Measurements from ENCODE around the gene CDK5R2.
A peak's percentile ranks its signal among the peaks of the same experiment; 100 is the strongest.

Gene CDK5R2

GRCh38 chr2:218962859-218963492, 3.5 kb downstream of the CDK5R2 start:
- DNase-seq: peak; percentile 93

GRCh38 chr2:218963601-218964000, 4.1 kb downstream of the CDK5R2 start:
- DNase-seq: no peak

DNA sequence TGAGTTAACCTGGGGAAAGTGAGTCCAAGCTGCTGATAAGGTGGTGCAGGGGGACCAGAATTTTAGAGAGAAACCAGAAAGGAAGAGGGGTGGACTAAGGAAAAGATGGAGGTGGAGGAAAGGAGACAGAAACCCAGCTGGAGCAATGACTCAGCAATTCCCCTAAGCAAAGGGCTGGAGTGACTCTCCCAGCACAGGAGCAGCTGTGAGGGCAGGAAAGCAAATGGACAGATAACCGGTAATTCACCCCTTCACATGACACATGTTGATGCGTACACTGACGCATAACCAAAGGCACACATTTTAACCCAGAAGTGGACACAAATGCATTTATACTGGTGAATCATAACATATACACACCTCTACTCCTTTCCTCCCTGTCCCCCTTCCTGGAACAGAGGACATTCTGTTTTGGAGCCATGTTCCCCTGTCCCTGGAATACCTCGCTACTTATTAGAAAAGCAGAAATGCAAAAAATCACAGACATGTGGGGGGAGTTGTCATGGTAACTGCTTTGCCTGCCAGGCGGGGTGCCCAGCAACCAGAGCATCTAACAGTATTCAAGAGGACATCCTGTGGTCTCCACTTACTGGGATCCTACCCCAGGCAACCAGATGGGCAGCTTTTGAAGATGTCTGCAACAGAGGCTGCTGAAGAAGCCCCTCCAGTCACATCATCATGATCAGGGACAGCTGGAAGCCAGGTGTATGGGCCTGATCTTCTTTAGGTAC, 4.7 kb downstream of the CDK5R2 start:
- no peak for DNase-seq

- no peak for DNase-seq
These were observed 11.4 kb downstream of the CDK5R2 start for GRCh38 chr2:218970894-218971293.

- no peak for DNase-seq
These were observed 15.8 kb downstream of the CDK5R2 start for GRCh38 chr2:218975060-218975777.

GRCh38 chr2:218979846-218980734, 20.6 kb downstream of the CDK5R2 start:
- DNase-seq: peak; percentile 57

GRCh38 chr2:218980735-218981389, 21.4 kb downstream of the CDK5R2 start:
- DNase-seq: no peak

DNA sequence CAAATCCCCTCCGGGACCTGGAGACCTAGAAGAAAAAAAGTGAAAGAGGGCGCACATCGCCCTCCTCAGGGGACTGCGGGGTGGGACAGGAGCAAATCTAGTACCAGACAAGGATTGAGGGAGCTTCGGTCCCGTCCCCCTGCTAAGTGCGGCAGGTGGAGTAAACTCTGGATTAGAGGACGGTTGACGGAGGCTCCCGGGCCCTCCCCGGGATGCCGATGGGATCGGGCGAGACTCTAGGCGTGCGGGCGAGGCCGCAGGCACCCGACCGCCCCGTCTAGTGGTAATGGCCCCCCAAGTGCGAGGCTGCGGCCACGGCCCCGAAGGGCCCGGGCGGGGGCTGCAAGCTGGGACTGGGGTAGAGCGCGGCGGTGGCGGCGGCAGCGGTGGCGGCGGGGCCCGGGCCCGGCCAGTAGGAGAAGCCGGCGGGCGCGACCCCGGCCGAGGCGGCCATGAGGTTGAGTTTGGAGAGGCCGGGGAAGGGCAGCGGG, 22.0 kb downstream of the CDK5R2 start:
- no peak for DNase-seq

DNA sequence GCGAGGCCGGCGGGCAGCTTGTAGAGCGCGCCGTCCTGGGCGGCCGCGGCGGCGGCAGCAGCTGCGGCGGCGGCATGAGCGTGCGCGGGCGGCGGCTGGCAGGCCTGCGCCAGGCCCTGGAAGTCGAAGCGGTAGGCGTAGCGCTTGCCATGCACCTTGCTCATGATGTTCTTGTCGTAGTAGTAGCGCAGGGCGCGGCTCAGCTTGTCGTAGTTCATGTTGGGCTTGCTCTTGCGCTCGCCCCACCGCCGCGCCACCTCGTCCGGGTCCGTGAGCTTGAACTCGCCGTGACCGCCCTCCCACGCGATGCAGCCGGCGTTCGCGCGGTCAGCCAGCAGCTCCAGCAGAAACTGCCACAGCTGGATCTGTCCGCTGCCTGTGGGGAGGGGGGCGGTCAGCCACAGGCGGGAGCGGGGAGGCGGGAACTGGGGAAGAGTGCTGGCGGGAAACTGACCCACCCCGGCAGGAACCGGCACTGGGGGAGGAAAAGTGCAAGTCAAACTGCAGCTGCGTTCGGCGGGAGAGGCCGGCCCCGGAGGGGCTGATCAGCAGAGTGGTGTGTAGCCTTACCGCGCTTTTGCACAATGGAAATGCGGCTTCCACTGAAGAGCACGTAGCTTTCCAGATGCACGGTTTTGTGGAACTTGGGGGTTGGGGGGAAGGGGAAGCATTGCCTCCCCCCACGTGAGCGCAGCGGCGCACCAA, 22.6 kb downstream of the CDK5R2 start:
- no peak for DNase-seq

- DNase-seq: no peak
These were observed 23.3 kb downstream of the CDK5R2 start for GRCh38 chr2:218982586-218983262.

- DNase-seq: no peak
These were observed 23.9 kb downstream of the CDK5R2 start for GRCh38 chr2:218983263-218983933.

GRCh38 chr2:218983934-218984238, 24.4 kb downstream of the CDK5R2 start:
- DNase-seq: no peak

DNA sequence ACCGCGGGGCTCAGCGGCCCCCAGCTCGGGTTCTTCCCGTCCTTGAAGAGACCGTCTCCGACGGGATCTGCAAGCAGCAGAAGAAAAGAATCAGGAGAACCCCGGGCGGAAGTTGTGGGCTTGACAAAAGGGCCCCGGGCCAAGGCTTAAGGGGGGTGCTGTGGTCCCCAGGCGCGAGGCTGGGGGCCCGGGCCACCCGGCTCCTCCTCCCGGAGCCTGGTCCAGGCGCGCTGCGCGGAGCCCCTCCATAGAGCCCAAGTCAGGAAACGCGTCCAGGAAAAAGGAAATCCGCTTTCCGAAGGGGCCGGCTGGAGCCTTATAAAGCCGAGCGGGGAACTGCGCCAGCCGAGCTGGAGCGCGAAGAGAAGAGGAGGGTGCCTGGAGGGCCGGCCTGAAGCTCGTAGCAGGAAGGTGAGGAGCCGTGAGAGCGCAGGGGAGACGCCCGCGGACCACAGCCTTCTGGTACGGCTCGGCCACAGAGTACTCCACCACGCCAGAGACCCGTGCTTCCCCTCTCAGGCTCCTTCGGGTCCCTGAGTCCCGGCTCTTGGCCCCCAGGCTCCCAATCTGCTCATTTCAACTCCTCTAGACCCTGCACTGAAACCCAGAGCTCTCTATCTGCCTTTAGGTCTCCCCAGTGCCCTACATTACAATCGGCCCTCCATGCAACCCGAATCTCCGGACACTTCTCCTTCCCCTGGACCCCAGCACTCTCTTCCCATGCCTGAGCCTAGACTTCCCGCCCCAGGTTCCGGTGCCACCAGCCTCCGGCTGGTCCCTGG, 25.0 kb downstream of the CDK5R2 start:
- no peak for DNase-seq

GRCh38 chr2:218985021-218985324, 25.5 kb downstream of the CDK5R2 start, which contains the start of gene FEV:
FEV (minus strand) TSS chr2:218985184; CDS start chr2:218985075, 109 bp downstream.
- no peak for DNase-seq

DNA sequence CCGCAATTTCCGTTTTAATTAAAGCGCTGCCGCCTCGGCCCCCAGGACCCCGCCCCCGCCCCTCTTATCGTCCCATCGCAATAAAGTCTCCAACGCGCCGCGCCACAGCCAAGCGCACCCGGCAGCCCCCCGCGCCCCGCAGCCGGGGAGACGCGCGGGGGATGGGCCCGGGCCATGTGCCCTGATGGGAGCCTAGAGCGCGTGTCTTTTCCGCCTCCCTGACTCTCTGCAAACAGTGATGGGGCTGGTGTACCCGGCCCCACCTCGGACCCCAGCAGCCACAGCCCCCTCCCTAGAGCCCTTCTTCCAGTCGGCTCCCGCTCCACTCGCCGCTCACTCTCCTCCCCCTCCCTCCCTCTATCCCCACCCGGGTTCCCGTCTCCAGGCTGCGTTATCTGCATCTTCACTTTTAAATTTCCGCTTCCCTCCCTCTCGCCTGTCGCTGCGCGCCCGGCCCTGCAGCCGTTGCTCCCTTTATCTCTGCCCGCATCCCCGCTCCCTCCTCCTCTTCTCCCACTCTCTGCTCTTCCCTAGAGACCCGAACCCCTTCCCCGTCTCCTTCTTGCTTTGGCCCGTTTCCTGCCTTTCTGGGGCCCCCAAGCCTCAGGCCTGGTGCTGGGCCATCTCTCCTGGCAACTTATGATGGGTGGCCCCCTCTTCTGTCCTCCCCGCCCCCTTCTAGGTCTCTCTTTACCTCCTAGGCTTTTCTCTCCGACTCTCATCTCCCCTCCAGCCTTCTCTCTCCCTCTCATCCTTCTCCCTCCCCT, 26.0 kb downstream of the CDK5R2 start:
- no peak for DNase-seq

GRCh38 chr2:218986148-218986761, 26.8 kb downstream of the CDK5R2 start:
- no peak for DNase-seq

GRCh38 chr2:218988164-218988563, 28.7 kb downstream of the CDK5R2 start:
- no peak for DNase-seq

- no peak for DNase-seq
These were observed 29.2 kb downstream of the CDK5R2 start for GRCh38 chr2:218988650-218989049.

DNA sequence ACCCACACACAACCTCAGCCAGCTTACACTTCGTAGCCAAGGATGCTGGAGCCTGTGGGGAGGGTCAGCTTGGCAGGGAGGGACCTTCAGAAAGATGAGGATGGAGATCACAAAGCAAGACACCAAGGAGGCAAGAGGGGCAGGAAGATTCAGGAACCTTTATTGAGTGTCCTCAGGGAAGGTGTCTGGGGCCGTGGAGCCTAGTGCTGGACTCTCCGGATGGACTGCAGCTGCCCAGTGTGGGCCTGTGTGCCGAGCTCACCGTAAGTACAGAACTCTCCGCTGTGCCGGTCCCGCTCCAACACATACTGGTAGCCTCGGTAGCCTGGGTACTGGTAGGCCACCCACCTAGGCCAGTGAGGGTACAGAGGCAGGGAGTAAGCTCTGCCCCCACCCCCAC, 30.6 kb downstream of the CDK5R2 start:
- DNase-seq: no peak

All from NCI-H2107 (cell line).